ENCODE data around the gene CBLB.

- TF ChIP-seq CTCF (IDR thresholded peaks at IDR 0.05) (no peak), JUNB (IDR thresholded peaks at IDR 0.05) (no peak), ZFP36 (IDR thresholded peaks at IDR 0.05; ENCODE audit: borderline replicate concordance, partially characterized antibody) (no peak), POLR2A (IDR thresholded peaks at IDR 0.05; ENCODE audit: low read length) (no peak), PHF8 (IDR thresholded peaks at IDR 0.05; ENCODE audit: borderline replicate concordance, low read depth) (no peak), RCOR1 (IDR thresholded peaks at IDR 0.05; ENCODE audit: low read depth, low read length) (no peak), MAX (IDR thresholded peaks at IDR 0.05) (no peak)
Measured at GRCh38 chr3:105801397-105801796, 67.4 kb downstream of the CBLB start.

Data from A549 (cell line).